Activated CD4-positive, alpha-beta T cell treated with anti-CD3 and anti-CD28 coated beads, Interleukin-2, amount 50 U/mL, for 4 hours (primary cell): ENCODE measurements around the gene MCM3AP.

Experiments used
- DNase-seq, 2 experiments: peaks; one replicate each; pipeline ENCODE4 v3.0.0-alpha.2; 2020

MCM3AP gene

GRCh38 chr21:46285206-46285661 lies at the start of gene MCM3AP:
Gene MCM3AP, minus strand, starts transcription at chr21:46285611. Its CDS starts 325 bp downstream, at chr21:46285286.
- DNase-seq, result no peak

DNA sequence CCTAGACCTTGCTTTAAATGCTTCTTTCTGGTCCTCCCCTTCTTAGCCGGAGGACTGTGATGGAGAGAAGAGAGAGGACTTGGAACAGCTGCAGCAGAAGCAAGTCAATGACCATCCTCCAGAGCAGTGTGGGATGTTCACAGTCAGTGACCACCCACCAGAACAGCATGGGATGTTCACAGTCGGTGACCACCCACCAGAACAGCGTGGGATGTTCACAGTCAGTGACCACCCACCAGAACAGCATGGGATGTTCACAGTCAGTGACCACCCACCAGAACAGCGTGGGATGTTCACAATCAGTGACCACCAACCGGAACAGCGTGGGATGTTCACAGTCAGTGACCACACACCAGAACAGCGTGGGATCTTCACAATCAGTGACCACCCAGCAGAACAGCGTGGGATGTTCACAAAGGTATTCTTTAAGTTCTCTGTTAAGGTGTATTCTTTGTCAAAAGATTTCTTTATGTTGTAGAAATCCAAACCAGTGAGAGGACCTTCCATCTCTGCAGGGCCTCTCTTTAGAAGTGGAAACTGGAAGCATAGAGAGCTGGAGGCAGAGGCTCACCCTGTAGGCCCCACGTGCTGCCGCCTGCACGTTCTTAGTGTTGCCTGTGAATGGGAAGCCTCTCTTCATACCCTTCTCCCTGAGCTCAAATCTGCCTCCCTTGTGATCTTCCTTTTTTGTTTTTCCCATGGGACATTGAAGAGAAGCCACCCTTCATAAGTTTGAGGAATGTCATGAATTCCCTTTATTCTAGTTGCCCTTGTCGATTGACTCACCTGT lies 49.1 kb upstream of the MCM3AP start:
- no peak for DNase-seq

GRCh38 chr21:46329796-46330195 lies 44.4 kb upstream of the MCM3AP start:
- DNase-seq, result no peak

DNA sequence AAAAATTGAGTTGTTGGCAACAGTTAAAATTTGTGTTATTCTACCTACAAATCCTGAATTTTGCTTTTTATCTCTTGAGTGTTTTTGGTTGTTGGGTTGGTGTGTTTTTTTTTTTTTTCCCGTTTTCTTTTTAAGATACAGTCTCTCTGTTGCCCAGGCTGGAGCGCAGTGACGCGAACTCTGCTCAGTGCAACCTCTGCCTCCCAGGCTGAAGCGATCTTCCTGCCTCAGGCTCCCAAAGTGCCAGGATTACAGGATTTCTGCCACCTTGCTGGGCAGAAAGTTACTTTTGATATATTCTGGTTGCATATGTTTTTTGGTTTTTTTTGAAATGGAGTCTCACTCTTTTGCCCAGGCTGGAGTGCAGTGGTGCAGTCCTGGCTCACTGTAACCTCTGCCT lies 42.7 kb upstream of the MCM3AP start:
- no peak for DNase-seq

GRCh38 chr21:46327711-46328110 lies 42.3 kb upstream of the MCM3AP start:
- DNase-seq, result no peak

DNA sequence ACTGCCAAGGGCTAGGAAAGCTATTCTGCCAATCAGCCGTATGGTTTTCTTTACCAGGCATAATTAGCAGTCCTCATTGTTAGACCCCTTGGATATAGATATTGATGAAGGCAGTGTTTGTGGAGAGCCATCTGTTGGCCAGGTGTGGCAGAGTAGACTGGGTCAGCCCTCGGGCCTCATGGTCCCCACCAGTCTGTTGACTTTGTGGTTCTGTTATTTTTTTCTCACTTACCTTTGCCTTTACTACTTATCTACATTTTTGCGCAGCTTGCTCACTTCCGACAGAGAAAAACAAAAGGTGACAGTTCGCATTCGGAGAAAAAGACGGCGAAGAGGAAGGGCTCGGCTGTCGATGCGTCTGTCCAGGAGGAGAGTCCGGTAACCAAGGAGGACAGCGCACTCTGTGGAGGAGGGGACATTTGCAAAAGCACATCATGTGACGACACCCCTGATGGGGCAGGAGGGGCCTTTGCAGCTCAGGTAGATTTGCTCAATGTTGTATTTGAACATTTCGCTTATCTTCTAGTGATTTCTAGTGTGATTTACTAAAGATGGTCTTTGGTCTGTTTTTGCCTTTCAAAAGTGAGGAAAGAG lies 40.8 kb upstream of the MCM3AP start:
- no peak for DNase-seq

DNA sequence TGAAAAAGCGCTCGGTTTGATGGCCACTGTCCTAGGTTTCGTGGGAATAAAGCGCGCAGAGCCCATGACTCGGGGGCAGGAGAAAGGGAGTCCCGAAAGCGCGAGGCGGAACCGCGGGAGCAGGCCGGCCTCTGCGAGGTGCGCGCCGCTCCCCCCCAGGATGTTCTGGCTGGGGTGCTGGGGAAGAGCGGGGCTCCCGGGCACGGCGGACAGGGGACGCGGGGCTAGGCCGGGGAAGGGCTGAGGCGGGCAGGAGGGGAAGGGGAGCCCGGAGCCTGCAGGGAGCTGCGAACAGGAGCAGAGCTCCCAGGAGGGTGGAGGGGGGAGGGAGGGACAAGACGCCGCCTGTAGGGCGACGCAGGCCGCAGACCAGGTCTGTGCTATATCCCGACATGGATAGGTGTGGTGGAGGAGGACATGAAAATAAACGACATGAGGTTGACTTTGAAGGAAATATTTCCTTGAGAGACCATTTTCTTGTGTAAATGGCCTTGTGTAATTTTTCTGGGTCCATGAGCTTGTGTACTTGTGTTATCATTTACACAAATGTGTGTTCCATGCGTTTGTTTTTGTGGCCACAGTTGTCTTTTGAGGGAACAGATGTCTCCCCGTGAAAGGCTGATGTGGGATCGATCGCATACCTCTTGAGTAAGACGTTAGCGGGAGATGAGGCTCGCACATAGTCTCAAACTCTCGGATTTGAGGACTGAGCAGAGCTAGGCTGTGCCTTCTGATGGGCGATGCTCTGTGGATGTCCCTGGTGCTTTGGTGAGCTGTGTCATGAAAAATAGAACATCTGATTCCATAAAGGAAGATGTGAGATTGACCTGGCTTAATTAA lies 39.9 kb upstream of the MCM3AP start:
- DNase-seq, result peak; percentile 17

- DNase-seq, result peak; percentile 83
Measured at GRCh38 chr21:46324390-46325072, 39.1 kb upstream of the MCM3AP start.

- DNase-seq, result peak; percentile 94 to 97
Measured at GRCh38 chr21:46323710-46324389, 38.4 kb upstream of the MCM3AP start, which contains the start of the genes C21orf58 and PCNT. Gene C21orf58, minus strand, starts transcription at chr21:46323870. Its CDS starts 1,132 bp downstream, at chr21:46322738. Gene PCNT, plus strand, starts transcription at chr21:46324156. Its CDS starts 73 bp downstream, at chr21:46324229.

DNA sequence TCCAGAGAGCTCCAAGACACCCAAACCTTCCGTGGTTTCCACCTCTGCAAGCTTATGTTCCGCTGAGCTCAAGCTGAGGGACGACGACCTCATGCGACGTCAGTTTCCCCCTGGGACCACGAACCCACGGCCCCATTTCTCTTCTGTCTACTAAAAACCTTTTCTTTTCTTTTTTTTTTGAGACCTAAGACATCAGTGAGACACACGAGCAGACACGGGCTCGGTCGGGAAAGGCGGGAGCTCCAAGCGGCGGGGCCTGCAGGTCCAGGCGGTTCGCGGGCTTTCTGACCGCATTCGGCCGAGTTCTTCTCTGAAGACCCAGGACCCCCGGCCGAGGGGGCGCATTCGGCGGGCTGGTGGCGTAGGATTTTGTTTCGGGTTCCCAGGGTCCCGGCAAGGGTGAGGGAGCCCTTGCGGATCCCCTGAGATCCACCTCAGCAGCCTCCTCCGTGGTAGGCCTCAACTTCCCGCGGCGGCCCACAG lies 37.9 kb upstream of the MCM3AP start:
- no peak for DNase-seq

DNA sequence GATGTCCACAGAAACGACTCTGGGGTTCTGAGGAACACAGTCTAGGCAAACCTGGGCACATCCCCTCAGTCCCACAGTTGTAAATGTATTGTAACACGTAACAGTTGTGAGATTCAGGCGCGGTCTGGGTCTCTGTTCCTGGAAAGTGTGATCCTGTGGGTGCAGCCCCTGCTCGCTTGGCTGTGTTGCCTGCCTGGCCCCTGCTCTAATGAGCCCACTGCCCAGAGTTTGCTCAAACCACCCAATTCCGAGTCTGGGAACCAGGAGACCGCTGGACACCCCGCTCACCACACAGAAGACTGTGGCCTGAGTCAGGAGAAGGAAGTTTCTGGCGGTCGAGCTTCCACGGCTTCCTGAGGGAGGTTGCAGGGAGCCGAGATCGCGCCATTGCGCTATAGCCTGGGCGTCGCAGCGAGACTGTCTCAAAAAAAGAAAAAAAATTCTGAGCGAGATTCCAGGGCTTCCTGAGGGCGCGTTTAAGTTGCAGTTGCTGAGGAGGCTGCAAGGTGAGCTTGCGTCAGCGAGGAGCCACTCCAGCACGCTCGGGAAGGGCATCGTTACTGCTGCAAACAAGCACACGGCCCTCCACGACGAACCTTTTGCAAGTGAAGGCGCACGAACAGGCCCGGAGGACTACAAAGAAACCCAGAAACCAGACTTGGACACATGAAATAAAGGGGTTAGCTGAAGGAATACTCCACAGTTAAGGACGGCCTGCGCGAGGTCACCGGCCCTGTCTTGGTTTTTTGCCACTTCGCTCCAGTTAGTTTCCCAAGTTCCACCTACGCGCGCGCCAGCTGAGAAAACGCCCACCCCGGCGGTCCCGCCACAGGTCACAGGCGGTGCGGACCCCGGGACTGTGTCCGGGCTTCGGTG lies 37.2 kb upstream of the MCM3AP start:
- no peak for DNase-seq

DNA sequence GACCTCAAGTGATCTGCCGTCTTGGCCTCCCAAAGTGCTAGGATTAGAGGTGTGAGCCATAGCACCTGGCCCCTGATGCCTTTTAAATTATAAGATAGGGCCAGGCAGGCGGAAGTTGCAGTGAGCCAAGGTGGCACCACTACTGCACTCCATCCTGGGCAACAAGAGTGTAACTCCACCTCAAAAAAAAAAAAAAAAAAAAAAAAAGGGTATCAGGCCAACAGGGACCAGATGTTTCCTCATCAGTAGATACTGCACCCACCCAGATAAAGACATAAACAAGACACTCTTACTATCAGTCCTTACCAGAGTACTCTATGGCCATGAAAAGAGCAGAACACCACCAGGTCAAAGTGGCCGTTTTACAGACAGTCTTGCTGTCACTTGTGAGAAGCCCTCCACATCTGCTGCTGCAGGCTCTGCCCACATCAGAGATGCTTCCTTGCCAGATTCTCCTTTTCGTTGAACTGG lies 35.0 kb upstream of the MCM3AP start:
- no peak for DNase-seq

- no peak for DNase-seq
Measured at GRCh38 chr21:46319186-46319585, 33.8 kb upstream of the MCM3AP start.

- DNase-seq, result no peak
Measured at GRCh38 chr21:46318464-46318845, 33.0 kb upstream of the MCM3AP start.

DNA sequence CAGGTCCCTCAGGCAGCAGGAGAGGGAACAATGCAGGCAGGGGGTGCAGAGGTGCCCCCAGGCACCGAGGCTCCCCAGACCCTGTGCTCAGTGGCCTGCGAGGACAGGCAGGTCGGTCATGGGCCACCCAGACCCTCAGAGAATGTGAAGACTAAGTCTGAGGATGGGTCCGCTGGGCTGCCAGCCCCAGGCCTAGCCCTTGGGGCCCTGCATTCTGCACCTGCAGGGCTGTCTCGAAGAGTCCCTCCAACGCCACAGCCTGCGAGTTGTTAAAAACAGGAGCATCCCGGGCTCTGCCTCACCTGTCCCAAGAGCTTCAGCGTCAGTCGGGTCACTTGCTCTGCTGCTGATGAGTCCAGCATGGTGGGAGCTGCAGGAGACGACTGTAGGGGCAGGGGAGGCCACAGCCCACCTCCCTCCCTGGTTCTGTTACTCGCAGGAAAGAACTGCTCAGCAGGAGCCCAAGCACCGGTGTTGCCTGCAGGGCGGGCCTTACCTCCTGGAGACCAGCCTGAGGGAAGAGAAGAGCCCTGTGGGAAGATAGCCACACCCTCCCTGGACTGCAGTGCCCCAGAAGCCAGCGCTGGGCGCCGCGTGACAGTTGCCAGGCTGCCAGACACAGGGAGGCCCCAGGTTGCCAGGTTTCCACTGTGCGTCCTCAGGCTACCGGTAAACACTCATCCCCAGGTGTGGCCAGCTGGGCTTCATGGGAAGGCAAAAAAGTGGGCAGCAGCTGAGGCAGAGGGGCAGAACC lies 32.5 kb upstream of the MCM3AP start:
- no peak for DNase-seq

- no peak for DNase-seq
Measured at GRCh38 chr21:46316708-46317324, 31.4 kb upstream of the MCM3AP start.

GRCh38 chr21:46314441-46315020 lies 29.1 kb upstream of the MCM3AP start:
- DNase-seq, result no peak

- DNase-seq, result no peak
Measured at GRCh38 chr21:46312949-46313348, 27.5 kb upstream of the MCM3AP start.

DNA sequence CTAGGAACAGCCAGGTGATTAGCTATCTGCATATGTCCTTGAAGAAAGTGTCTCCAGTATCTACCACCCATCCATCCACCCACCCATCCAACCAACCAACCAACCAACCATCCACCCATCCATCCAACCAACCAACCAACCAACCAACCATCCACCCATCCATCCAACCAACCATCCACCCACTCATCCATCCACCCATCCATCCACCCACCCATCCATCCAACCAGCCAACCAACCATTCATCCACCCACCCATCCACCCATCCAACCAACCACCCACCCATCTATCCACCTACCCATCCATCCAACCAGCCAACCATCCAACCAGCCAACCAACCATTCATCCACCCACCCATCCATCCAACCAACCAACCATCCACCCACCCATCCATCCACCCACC lies 26.2 kb upstream of the MCM3AP start:
- DNase-seq, result no peak
